HL-60 (cell line): ENCODE measurements around the gene HMX2.

Source experiments
- DNase-seq, 2 experiments: peaks; one replicate each; pipeline ENCODE4 v3.0.0-alpha.2; 2010 to 2020; ENCODE audit warnings: low read depth in 1 of 2, low spot score in 1 of 2
- H3K27ac ChIP-seq: fragments of 250-450 bp; sonication (Bioruptor Pico); replicated peaks from 2 replicates; pipeline ENCODE4 v1.5.1; 2020; ENCODE audit warnings: mild to moderate bottlenecking, moderate library complexity
- H3K27me3 ChIP-seq: fragments of 250-450 bp; sonication (Bioruptor Pico); 2 replicates; pipeline ENCODE4 v1.5.1; 2021; ENCODE audit warnings: mild to moderate bottlenecking, moderate library complexity; ENCODE audit not compliant: insufficient read depth, poor library complexity, severe bottlenecking
- H3K4me3 ChIP-seq: replicated peaks from 2 replicates; pipeline ENCODE4 v1.5.1; 2011; ENCODE audit warnings: mild to moderate bottlenecking, control low read depth, low read length; ENCODE audit not compliant: insufficient read depth
- GABPA ChIP-seq: IDR thresholded peaks from 2 replicates; pipeline ENCODE4 v1.6.1; 2012; ENCODE audit warnings: low read depth
- POLR2AphosphoS5 ChIP-seq: IDR thresholded peaks from 2 replicates; pipeline ENCODE4 v1.6.1; 2012; ENCODE audit warnings: low read depth
- SPI1 ChIP-seq: IDR thresholded peaks from 2 replicates; pipeline ENCODE4 v1.6.1; 2012; ENCODE audit warnings: low read depth, mild to moderate bottlenecking, borderline replicate concordance
- TF ChIP-seq, protein P1 (sequence below): IDR thresholded peaks from 2 replicates; pipeline ENCODE4 v1.6.1; 2012; ENCODE audit warnings: low read depth; ENCODE audit not compliant: insufficient replicate concordance
- TF ChIP-seq, protein P2 (sequence below): IDR thresholded peaks from one replicate; pipeline ENCODE4 v1.5.1; 2011; ENCODE audit warnings: low read length, control low read depth, inconsistent platforms; ENCODE audit not compliant: insufficient read depth

HMX2 gene

DNA sequence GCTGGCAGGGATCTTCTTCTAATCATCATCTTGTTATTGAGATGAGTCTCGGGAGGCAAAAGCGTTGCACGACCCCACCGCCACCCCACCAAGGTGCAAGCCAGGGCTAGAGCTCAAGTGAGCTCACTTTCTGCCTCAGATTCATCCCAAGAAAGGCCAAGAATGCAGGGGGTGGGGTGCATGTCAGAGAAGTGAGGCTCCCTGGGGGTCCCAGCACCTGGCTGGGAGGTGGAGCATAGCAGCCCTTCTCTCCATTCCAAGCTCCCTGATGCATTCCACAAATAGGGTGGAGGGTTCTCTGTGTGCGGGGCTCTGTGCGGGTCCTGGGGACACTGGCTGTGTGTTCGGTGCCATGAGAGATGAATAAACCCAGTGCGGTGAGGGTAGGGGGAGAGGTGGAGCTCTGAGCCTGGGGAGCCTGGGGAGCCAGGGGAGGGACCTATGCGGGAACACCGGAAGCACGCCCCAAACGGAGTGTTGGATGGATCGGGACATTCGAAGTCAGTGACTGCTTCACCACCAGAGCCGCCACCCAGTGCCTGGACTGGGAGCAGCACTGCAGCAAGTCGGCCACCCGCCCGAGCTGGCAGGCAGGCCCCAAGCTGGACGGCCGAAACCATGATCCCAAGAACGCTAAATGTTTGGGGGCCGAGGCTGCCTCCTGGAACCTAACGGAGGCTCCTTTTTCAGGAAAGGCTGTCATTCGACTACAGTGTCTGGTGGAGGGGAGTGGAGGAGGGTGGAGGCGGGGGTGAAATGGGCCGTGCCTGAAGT is 30.1 kb upstream of the HMX2 start:
- no peak overlapping the region for H3K27ac ChIP-seq
- no peak for DNase-seq
- no peak overlapping the region for H3K4me3 ChIP-seq
- TF ChIP-seq, protein P1, sequence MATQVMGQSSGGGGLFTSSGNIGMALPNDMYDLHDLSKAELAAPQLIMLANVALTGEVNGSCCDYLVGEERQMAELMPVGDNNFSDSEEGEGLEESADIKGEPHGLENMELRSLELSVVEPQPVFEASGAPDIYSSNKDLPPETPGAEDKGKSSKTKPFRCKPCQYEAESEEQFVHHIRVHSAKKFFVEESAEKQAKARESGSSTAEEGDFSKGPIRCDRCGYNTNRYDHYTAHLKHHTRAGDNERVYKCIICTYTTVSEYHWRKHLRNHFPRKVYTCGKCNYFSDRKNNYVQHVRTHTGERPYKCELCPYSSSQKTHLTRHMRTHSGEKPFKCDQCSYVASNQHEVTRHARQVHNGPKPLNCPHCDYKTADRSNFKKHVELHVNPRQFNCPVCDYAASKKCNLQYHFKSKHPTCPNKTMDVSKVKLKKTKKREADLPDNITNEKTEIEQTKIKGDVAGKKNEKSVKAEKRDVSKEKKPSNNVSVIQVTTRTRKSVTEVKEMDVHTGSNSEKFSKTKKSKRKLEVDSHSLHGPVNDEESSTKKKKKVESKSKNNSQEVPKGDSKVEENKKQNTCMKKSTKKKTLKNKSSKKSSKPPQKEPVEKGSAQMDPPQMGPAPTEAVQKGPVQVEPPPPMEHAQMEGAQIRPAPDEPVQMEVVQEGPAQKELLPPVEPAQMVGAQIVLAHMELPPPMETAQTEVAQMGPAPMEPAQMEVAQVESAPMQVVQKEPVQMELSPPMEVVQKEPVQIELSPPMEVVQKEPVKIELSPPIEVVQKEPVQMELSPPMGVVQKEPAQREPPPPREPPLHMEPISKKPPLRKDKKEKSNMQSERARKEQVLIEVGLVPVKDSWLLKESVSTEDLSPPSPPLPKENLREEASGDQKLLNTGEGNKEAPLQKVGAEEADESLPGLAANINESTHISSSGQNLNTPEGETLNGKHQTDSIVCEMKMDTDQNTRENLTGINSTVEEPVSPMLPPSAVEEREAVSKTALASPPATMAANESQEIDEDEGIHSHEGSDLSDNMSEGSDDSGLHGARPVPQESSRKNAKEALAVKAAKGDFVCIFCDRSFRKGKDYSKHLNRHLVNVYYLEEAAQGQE, result no peak
- no peak for TF ChIP-seq POLR2AphosphoS5
- no peak for TF ChIP-seq GABPA
- no peak for TF ChIP-seq SPI1
- TF ChIP-seq, protein P2, sequence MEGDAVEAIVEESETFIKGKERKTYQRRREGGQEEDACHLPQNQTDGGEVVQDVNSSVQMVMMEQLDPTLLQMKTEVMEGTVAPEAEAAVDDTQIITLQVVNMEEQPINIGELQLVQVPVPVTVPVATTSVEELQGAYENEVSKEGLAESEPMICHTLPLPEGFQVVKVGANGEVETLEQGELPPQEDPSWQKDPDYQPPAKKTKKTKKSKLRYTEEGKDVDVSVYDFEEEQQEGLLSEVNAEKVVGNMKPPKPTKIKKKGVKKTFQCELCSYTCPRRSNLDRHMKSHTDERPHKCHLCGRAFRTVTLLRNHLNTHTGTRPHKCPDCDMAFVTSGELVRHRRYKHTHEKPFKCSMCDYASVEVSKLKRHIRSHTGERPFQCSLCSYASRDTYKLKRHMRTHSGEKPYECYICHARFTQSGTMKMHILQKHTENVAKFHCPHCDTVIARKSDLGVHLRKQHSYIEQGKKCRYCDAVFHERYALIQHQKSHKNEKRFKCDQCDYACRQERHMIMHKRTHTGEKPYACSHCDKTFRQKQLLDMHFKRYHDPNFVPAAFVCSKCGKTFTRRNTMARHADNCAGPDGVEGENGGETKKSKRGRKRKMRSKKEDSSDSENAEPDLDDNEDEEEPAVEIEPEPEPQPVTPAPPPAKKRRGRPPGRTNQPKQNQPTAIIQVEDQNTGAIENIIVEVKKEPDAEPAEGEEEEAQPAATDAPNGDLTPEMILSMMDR, result no peak
- H3K27me3 ChIP-seq, result peaks cover 6% of the 10 kb centered on the region

DNA sequence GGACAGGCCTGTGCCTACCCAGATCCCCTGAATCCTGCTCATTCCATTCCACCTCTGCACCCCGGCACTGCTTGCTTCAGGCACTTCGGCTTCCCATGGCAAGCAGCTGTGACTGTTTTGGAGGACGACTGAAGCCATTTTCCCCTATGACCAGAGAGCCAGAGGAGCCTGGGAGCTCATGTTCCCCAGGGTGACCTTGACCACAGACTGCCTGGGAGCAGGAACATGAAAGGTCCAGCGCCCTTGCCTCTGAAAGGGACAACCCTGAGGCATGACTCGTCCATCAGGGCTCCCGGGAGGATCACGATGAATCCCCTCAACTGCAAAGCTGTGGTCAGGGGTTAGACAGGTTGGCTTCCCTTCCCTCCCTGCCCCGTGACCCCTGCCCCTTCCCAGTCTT is 28.9 kb upstream of the HMX2 start:
- Histone ChIP-seq H3K27me3 (peaks cover 6% of the 10 kb centered on the region), H3K27ac (no peak overlapping the region), H3K4me3 (no peak overlapping the region)
- DNase-seq, result no peak
- TF ChIP-seq POLR2AphosphoS5 (no peak), GABPA (no peak), SPI1 (no peak)
- TF ChIP-seq, protein P1, result no peak
- TF ChIP-seq, protein P2, result no peak

DNA sequence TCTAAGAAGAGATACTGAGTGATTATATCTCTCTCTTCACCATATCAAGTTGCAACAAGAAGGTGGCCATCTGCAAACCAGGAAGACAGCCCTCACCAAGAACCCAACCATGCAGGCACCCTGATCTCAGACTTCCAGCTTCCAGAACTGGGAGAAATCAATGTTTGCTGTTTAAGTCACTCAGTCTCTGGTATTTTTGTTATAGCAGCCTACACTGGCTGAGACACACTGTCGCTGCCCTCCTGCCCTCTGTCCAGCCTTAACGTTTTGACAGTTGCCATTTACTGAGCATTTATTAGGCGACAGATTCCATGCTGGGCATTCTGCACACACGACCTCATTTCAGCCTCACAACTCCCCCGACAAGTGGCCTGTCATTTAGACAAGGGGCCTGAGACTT is 21.7 kb upstream of the HMX2 start:
- TF ChIP-seq GABPA (no peak), SPI1 (no peak), POLR2AphosphoS5 (no peak)
- TF ChIP-seq, protein P2, result no peak
- TF ChIP-seq, protein P1, result no peak
- DNase-seq, result no peak
- Histone ChIP-seq H3K4me3 (no peak overlapping the region), H3K27ac (no peak overlapping the region), H3K27me3 (peaks cover 18% of the 10 kb centered on the region)
